Progenitor cell of endocrine pancreas (in vitro differentiated cells): ENCODE measurements around the gene LONP2. TPM values are rescaled to one million over a fixed set of nuclear protein-coding genes. Genes with fewer than 3 reads are reported as not detected.

Experiments
- DNase-seq: peaks from one replicate; pipeline ENCODE4 v3.0.0; 2021; ENCODE audit warnings: low spot score; ENCODE audit not compliant: unreplicated experiment
- H3K27ac Mint-ChIP-seq: 2 replicates; pipeline ENCODE4 v1.8.0; 2021; ENCODE audit warnings: mild to moderate bottlenecking, moderate library complexity, mixed read lengths
- H3K27me3 Mint-ChIP-seq: 2 replicates; pipeline ENCODE4 v1.8.0; 2021; ENCODE audit warnings: mixed read lengths
- H3K36me3 Mint-ChIP-seq: 2 replicates; pipeline ENCODE4 v1.8.0; 2022; ENCODE audit warnings: mixed read lengths; ENCODE audit not compliant: insufficient read depth
- H3K4me1 Mint-ChIP-seq: 2 replicates; pipeline ENCODE4 v1.8.0; 2021; ENCODE audit warnings: low read depth, mixed read lengths
- H3K4me3 Mint-ChIP-seq: 2 replicates; pipeline ENCODE4 v1.8.0; 2021; ENCODE audit warnings: low read depth, mild to moderate bottlenecking, moderate library complexity, mixed read lengths
- H3K9me3 Mint-ChIP-seq: 2 replicates; pipeline ENCODE4 v1.8.0; 2021; ENCODE audit warnings: low read depth, mixed read lengths
- CTCF ChIP-seq: fragments of 200-600 bp; sonication (generic); IDR thresholded peaks from one replicate; pipeline ENCODE4 v1.5.0; 2021; ENCODE audit warnings: antibody characterized with exemption, mild to moderate bottlenecking; ENCODE audit not compliant: unreplicated experiment
- total RNA-seq: library from RNA; stranded (reverse); gene quantifications from 2 replicates; pipeline ENCODE4 v1.2.1, GENCODE V29; 2021

The LONP2 gene
- total RNA-seq, 1 donor from 2014 or later: 66.4 TPM

DNA sequence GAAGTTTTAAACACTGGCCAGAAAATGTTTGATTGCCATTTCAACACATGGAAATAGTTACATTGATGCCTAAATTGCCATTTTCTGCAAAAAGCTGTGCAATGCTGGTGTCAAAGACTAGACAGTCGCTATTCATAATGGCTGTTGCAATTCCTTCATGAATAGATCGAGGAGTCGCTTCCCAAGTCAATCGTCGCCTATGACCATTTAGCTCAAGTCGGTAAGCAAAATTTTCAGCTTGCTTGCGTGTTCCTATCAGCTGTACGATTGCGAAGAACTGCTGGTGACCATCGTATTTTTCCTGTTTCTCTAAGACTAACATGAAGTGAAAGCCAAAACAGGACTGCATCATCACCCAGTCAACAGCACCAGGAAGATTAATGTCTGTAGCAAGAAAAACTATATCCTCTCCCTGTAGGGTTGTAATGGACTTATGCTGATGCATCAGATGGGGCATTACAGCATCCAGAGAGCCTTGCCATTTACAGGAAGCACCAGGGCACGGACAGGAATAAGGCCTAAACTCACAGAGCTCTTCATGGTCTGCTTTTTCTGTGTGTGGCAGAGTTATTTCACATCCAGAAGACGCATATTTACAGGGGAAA is 117.5 kb downstream of the LONP2 start:
- H3K4me1 Mint-ChIP-seq: peaks cover 36% of the 10 kb centered on the region
- no peak overlapping the region for H3K4me3 Mint-ChIP-seq
- no peaks in the 10 kb centered on the region for H3K9me3 Mint-ChIP-seq
- TF ChIP-seq CTCF: no peak
- H3K36me3 Mint-ChIP-seq: peaks cover 1% of the 10 kb centered on the region
- H3K27me3 Mint-ChIP-seq: no peaks in the 10 kb centered on the region
- H3K27ac Mint-ChIP-seq: peak overlapping the region; percentile 77
- DNase-seq: no peak

DNA sequence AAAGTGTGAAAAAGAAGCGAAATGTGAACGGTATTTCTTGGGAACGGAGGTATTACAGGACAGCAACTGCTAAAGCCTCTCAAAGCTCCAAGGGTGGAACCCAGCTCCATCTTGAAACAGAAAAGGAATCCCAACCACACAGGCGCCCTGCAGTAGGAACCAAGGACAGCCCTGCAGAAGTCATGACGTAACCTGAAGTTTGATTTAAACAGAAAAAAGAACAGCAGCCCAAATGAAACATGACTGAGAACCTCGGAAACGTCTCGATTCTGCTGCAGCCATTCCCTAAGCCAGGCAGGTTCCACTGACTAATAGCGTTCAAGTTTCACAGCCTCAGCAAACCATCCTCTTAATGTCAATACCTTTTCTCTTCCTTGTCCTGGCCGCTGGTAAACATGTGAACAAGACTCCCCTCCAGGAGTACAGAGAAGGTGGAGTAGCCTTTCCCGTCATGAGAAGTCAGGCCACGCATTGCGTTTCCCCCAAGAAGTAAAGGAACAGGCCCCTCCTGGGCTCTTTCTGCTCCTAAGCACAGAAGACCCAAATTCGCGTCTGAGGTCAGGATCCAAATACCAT is 121.0 kb downstream of the LONP2 start:
- DNase-seq: no peak
- no peaks in the 10 kb centered on the region for H3K9me3 Mint-ChIP-seq
- TF ChIP-seq CTCF: no peak
- no peaks in the 10 kb centered on the region for H3K27me3 Mint-ChIP-seq
- peaks cover 1% of the 10 kb centered on the region for H3K36me3 Mint-ChIP-seq
- H3K4me1 Mint-ChIP-seq: peaks cover 44% of the 10 kb centered on the region
- H3K4me3 Mint-ChIP-seq: peak overlapping the region; percentile 68
- peak overlapping the region; percentile 95 for H3K27ac Mint-ChIP-seq

DNA sequence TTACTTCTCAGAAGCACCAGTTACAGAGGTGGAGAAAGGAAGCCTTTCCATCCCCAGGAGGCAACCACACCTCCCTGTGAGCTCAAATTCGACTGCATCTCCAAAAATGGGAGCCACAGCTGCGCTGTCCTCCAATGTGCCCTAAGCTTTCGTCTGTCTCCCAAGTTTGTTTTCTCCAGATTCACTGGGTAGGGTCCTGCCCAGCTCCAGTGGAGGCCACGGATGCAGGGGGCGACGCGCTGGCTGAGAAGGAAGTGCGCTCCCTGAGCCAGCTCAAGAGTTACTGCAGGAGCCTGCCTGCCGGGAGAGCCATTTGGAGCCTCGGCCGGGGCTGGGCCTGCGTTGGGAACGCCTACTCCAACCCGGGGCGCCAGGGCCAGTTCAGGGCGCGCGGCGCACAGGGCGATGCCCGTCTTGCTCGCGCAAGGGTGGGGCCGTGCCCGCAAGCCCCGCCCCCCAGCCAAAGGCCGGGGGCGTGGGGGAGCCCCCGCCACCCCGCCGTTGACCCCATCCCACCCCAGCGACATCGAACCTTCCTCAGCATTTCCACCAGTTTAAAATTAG is 121.6 kb downstream of the LONP2 start:
- Mint-ChIP-seq H3K27ac (peak overlapping the region; percentile 95), H3K36me3 (peaks cover 1% of the 10 kb centered on the region), H3K4me3 (peak overlapping the region; percentile 68), H3K9me3 (no peaks in the 10 kb centered on the region), H3K27me3 (no peaks in the 10 kb centered on the region), H3K4me1 (peaks cover 43% of the 10 kb centered on the region)
- peak; percentile 75 for DNase-seq
- TF ChIP-seq CTCF: peak; percentile 25

DNA sequence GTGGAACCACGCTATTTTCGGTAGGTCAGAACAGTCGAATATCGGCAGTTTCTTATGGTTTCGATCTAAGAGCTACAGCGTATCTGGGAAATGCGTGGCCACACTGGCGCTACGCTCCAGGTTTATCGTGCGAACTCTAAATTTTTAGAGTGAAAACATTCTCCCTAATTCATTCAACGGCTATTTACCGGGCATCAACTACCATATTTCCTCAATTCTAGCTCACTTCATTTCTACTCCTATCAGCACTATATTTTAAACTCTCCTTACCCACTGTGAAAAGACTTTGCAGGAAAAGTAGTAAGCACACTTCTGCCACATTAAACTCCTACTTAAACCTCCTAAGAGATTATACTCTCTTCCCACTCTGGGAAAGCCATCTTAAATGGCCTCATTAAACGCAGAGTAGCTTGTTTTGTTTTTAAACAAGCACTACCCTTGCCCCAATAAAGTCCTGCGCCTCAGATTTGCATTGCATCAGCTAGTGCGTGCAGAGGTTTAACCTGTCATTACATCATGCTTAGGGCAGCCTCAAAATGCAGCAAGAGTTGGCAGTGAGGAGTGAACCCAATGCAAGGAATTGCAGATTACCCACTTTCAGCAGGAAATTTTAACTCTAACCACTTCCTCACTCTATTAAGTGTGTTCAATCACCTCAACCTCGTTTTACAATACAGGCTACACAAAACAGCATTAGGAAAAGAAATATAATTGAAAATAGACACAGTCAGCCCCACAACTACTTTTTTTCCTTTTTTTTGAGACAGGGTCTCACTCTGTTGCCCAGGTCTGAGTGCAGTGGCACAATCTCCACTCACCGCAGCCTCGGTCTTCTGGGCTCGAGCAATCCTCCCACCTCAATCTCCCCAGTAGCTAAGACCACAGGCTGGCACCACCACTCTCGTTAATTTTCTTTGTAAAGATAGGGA is 122.3 kb downstream of the LONP2 start:
- Mint-ChIP-seq H3K27me3 (no peaks in the 10 kb centered on the region), H3K36me3 (peaks cover 1% of the 10 kb centered on the region), H3K27ac (peak overlapping the region; percentile 90), H3K4me1 (peaks cover 40% of the 10 kb centered on the region), H3K4me3 (peak overlapping the region; percentile 67), H3K9me3 (no peaks in the 10 kb centered on the region)
- no peak for TF ChIP-seq CTCF
- no peak for DNase-seq

DNA sequence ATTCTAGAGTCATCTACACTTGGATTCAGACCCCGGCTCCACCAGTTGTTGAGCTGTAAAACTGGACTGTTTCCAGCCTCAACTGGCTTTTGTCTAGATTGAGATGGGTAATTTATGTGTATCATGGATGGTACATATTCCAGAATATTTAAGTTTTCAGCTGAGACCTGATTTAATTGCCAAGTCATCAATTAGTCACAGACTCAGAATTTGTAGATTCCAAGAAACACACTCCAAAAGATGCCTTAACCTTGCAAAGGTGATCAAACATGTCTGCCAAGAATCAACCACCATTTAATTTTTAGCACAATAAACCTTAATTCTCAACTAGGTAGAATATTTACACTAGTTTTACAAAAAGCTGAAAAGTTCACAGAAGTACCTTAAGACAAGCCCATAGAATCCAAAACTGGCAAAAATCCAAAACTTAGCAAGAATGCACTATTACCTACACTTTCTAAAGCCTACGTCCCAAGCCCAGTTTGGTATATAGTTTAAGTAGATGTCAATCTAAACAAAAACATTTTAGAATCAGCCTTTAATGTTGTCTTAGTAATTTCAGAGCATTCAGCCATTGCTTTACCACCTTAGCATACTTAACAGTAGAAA is 123.4 kb downstream of the LONP2 start:
- TF ChIP-seq CTCF: no peak
- Mint-ChIP-seq H3K4me3 (no peak overlapping the region), H3K9me3 (no peaks in the 10 kb centered on the region), H3K27me3 (no peaks in the 10 kb centered on the region), H3K27ac (no peak overlapping the region), H3K36me3 (peaks cover under 1% of the 10 kb centered on the region), H3K4me1 (peaks cover 43% of the 10 kb centered on the region)
- no peak for DNase-seq
